T-helper 22 cell (primary cell): Measurements from ENCODE around the gene CNGB1.
"Not testable (repeated sequence)": the region's sequence is repeated elsewhere in the genome, so short reads cannot be mapped to it uniquely, and the experiment has no call there.

Experiments
- DNase-seq: peaks from one replicate; pipeline ENCODE4 v3.0.0-alpha.2; 2020; ENCODE audit warnings: low read depth

The CNGB1 gene

DNA sequence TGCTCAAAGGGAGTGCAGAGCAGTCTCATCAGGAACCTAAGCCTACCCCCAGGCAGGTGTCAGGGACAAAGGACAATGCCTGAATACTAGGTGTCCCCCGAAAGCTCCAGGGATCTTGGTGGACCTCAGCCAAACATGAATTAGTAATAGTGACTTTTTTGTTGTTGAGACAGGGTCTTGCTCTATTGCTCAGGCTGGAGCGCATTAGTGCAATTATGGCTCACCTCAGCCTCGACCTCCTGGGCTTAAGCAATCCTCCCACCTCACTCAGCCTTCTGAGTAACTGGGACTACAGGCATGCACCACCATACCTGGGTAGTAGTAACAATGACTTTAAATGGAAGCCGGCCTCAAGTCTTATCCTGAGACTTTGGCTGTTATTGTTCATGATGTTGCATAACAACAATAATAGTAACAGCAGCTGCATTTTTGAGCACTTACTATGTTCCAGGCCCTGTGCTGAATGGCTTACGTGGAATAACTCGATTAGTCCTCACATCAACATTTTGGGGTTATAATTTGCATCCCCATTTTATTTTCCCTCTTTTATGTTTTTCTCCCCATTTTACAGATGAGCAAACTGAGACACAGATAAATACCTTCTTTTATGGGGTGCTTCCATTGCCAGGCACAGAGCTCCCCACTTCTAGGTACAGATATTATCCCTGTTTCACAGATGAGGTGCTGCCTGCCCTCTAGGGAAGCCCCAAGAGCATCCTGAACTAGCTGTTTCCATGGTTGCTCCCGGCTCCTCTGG lies 19.5 kb downstream of the CNGB1 start:
- no peak for DNase-seq

DNA sequence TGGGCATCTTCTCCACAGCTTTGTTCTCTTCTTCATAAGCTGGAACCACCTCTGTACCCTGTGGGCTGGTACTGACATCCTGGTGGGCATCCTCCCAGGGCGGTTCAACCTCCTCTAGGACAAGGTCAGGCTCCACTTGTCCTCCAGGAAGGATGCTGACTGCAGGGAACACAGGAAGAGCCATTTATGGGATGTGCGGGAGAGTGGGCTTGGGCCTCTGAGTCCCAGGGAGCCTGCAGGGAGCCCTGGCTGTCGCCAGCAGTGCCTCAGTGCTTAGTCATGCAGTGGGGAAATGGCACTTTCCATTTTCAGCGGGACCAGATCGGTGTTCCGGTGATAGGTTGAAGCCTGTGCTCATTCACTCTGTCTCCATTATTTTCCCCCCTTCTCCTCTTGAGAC lies 20.5 kb downstream of the CNGB1 start:
- no peak for DNase-seq

DNA sequence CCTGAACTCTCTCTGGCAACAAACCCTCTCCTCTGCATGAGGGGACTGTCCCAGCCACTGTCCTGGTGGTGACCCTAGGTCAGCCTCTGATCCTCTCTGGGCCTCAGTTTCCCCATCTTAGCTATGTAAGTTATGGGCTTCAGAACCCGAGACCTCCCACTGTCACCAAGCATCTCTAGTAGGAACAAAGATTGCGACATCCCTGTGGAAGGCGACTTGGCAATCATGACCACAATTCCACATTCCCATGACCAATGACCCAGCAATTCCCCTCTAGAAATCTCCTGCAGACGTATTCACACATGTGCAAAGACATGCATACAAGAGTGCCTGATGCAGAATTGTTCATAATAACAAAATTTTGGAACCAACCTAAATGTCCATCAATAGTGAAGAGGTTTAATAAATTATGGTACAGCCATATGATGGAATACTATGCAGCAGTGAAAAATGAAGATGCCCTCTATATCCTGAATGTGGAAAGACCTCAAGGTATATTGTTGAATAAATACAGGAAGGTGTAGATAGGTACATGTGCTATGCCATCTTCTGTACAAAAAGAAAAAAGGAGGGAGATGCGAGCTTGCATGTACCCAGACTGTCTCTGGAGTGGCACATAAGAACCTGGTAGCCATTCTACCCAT lies 21.2 kb downstream of the CNGB1 start:
- no peak for DNase-seq

DNA sequence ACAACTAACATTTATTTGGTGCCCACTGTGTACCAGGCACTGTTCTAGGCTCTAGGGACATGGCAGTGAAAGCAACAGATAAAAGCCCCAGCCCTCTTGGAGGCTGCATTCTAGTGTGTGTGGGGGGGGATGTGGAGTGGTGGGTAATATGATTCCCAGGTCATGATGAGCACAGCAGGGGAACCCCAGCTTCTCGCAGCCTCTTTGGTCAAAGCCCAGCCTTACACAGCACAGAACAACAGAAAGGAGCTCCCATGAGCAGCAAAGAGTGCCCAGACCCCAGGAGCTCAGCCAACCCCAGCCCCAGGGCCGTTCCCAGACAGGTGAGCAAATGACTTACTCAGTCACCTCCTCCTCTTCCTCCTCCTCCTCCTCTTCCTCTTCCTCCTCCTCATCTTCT lies 21.9 kb downstream of the CNGB1 start:
- no peak for DNase-seq

DNA sequence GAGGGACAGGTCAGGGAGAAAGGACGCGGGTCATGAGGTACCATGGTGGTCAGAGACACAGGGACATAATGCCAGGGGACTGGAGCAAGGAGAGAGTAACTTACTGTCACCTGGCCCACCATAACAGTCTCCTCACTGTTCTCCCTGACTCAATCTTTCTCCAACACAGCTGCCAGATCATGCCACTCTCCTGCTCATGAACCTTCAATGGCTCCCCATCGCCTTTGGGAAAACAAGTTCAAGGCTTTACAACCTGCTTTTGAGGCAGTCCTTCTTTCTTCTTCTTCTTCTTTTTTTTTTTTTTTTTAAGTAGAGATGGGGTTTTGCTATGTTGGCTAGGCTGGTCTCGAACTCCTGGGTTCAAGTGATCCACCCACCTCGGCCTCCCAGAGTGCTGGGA lies 22.9 kb downstream of the CNGB1 start:
- DNase-seq, result no peak

DNA sequence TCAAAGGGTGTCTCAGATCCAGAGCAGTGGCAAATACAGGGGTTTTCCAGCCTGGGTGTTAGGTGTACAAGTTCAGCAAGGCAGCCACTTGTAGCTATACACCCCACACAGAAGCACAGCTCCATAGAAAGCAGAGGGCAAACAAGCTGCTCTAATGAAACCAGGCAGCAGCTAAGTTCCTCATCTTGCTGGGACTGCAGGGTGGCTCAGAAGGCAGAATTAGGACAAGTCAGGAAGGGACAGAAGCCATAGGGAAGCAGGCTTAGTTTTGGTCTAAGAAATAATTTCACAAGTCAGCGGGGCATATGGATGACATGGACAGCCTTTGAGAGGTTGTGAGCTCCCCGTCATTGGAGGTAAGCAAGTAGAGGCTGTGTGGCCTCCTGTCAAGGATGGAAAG lies 23.7 kb downstream of the CNGB1 start:
- DNase-seq, result no peak

DNA sequence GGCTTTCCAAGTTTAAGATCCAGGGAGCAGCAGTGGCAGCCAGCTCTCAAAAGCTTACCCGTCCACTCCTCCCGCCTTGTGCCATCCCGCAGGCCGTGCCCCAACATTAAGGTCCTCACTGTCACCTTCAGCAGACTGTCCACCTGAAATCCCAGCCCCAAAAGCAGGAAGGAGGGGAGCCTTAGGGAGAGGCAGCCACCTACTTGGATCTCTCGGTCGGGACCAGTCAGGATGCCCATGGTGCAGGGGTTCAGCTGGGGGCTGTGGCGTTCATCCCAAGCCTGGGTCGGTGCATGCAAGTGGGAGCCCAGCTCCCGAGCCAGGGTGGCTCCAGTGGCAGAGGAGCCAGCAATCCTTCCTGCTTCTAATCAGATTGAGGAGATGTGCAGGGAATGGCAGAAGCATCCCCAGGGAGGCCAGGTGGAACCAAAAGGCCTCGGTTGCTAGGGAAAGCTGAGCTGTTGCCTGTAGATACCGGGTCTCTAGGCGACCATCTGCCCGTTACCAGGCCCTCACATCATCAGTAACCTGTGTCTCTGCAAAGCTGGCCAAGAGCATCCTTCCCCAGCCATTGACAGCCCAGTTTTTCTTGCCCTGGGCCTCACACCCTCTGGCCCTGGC lies 24.6 kb downstream of the CNGB1 start:
- no peak for DNase-seq

DNA sequence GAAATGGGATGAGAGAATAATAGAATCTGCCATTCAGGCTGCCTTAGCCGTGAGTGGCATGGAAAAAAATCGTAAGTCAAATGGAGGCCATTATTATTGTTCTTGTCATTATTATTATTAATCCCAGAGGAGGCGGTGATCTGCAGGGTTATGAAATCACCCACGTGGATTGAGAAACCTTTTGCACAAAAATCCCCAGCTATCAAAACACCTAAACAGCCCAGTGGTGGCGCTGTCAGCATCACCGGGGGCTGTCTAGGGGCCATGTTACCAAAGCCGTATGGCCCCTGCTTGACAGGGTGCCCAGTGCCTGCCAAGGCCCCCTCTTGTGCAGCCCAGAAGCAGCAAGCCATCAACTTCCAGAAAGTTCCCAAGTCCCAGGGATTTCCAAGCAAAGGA lies 25.2 kb downstream of the CNGB1 start:
- DNase-seq, result no peak

DNA sequence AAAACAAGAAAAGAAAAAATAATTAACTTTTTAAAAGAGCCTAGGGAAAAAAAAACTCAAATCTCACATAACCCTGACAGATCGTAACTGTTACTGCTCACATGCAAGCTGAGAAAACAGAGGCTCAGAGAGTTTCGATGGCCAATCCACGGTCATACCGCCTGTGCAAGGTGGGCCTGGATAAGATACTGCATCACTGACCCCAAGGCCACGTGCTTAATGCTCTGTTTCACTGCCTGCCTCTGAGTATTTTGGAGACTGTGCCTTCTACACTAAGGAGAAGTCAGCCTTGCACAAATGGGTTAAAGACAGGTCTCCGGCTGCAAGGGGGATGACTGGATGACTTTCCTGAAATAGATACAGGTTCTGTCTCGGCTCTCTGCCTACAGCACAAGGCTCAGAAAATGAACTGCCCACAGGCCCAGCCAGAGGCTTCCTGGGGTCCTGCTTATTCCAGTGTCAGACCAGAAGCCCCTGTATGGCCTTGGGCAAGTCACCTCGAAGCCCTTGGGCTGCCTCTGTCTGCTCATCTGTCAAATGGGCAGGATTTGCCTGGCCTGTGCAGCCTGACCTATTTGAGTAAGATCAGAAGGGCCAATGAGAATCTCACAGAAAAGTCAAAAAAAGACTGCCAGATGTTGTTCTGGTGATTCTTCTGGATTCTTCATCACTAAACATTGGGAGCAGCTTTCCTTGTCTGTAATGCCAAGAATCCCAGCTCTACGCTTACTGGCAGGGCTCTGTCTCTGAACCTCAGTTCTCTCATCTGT lies 25.8 kb downstream of the CNGB1 start:
- DNase-seq, result no peak

DNA sequence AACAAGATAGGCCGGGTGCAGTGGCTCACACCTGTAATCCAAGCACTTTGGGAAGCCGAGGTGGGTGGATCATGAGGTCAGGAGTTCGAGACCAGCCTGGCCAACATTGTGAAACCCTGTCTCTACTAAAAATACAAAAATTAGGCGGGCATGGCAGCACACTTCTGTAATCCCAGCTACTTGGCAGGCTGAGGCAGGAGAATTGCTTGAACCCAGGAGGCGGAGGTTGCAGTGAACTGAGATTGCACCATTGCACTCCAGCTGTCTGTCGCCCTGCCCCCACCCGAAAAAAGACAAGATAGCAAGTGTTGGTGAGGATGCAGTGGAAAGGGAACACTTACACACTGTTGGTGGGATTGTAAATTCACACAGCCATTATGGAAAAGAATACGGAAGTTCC lies 27.5 kb downstream of the CNGB1 start:
- DNase-seq, result not testable (repeated sequence)

DNA sequence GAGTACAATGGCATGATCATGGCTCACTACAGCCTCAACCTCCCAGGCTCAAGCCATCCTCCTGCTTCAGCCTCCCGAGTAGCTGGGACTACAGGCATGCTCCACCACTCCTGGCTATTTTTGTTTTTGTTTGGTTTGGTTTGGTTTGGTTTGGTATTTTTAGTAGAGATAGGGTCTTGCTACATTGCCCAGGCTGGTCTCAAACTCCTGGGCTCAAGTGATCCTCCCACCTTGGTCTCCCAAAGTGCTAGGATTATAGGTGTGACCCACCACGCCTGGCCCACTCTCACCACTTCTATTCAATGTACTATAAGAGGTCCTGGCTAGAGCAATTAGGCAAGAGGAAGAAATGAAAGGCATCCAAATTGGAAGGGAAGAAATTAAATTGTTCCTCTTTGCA lies 29.0 kb downstream of the CNGB1 start:
- DNase-seq, result not testable (repeated sequence)

DNA sequence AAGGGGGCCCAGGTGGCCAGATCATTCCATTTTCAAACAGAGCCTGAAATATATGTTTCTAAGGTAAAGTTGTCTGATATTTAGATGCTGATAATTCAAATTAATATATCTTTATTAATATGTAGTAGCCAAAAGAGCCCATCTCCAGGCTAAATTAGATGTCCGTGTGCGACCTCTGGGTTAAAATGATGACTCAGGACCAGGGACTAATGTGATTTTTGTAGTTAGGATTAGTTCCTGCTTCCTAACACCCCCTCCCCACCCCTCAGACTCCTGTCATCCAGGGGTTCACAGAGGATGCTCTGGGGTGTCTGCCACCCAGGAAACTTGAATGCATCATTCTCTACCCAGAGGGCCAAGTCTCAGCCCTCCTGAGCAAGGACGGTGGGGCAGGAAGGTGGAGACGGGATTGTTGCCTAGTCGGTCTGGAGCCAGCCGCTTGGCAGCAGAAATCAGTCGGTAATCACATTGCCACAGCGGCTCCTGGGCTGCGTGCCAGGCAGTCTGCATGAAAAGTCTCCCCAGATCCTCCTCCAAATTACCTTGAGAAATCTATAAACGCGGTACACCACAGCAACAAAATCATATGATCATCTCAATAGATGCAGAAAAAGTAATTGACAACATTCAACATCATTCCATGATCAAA lies 29.8 kb downstream of the CNGB1 start:
- no peak for DNase-seq

DNA sequence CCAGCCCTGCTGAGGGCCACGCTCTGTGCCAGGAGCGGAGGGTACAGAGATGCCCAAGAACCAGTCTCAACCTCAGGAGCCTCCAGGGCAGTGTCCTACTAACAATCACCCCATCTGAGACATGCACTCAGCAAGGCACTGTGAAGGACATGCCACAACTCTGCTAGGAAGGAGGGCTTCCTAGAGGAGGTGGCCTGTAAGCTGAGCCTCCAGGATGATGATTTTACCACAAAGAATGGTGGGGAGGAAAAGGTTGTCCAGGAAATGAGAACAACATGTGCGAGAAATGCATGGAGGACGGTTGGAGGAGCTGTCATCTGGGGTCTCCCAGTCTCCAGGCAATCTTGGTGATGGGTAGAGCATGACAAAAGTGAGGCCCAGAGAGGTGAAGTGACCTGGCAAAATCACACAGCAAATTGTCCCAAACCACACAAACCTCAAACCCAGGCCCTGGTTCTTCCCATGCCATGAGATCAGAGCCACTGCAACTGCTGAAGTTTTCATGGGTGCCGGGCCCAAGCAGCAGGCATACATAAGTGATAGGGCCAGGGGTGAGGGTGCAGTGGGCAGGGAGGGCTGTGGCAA lies 30.5 kb downstream of the CNGB1 start:
- DNase-seq, result no peak

DNA sequence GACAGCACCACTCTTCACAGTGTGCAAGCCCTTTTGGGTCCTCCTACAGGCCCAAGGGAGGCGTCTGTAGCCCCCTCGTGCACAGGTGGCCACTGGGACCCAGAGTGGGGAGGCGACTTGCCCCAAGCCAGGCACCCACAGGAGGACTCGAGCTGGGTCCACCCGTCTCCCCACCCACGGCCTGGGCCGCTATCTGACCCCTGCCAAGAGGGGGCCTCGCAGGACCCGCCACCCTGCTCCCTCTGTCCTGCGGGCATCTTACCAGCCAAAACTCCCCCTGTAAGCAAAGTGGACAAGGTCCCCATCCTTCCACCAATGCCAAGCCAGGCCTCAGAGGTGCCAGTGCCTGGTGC lies 31.1 kb downstream of the CNGB1 start:
- no peak for DNase-seq

DNA sequence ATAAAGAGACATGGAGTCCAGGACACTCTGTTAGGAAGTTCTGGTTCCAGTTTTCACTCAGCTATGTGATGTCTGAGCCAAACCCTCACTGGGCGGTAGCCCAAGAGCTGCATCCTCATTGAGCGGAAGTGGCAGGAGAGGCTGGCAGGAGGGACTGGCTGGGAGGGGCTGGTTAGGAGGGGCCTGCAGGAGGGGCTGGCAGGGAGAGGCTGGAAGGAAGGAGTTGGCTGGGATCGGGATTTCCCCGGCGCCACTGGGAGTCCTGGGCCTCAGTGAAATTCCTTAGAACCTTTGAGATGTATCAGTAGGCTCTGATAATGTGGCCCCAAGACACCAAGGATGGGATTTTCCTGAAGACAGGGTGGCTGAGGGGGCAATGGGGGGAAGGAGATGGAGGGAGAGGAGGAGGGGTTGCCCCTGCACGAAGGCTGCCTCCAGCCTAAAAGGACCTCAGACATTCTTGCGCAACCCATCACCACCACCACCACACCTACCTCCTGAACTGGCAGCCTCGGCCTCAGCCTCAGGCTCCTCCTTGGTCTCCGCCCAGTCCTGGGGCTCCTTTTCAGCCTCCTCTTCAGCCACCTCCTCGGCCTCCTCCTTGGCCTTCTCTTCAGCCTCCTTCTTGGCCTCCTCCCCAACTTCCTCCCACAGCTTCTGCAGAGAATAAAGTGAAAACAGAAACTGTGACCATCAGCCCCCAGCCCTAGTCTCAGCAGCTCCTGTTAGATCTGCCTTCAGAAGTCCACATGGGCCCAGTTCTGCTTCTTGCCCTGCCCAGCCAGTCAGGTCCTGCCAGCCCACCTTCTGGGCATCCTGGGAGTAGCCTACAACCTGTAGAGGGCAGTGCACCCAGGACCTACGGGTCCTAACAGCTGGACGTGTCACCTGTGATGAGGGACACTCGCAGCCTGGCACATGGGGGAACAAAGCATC lies 31.7 kb downstream of the CNGB1 start:
- no peak for DNase-seq

DNA sequence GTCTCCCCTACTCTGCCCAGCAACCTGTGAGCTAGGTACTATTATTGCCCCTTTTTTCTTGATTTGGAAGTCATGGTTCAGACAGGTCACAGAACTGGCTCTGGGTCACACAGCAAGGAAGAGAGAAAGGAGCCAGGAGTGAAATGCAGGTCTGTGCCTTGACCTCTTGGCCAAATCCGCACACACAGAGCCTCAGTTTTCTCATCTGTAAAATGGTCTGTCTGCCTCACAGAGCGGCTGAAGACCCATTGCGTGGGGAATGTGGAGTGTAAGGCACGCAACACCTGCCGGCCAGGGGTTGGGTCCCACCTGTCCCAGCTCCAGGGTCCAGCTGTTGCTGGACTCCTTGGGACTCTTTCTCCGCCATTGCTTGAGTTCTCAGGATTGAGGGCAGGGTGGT lies 32.4 kb downstream of the CNGB1 start:
- no peak for DNase-seq

DNA sequence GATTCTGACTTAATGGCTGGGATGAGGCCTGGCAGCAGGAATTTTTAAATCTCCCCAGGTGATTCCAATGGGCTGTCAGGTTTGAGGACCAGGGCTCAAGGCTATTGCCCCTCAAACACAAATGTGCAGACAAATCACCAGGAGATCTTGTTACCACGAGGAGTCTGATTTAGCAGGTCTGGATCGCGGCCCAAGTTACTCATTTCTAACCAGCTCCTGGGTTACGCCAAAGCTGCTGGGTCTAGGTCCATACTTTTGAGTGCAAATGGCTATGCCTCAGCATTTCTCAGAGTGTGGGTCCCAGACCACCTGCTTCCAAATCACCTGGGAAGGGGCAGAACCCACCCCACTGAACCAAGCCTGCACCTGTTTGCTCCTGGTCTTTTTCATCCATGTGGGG lies 33.1 kb downstream of the CNGB1 start:
- no peak for DNase-seq

DNA sequence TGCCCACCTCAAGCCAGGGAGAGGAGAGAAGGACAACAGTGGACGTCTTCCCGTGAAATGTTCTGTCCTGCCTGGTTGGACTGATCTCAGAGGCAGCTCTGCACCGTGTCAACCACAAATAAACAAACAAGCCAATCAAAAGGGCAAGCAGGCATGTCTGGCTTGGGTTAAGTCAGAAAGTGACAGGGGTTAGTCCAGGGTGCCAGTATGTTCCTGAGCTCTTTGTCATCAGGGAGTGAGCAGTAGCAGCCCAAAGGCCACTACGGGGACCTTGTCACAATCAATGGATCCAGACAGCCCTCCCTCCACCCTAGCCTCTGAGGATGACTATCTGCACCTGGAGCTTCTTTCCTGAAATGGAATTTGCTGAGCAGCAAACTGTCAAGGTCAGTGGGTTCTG lies 35.0 kb downstream of the CNGB1 start:
- no peak for DNase-seq

DNA sequence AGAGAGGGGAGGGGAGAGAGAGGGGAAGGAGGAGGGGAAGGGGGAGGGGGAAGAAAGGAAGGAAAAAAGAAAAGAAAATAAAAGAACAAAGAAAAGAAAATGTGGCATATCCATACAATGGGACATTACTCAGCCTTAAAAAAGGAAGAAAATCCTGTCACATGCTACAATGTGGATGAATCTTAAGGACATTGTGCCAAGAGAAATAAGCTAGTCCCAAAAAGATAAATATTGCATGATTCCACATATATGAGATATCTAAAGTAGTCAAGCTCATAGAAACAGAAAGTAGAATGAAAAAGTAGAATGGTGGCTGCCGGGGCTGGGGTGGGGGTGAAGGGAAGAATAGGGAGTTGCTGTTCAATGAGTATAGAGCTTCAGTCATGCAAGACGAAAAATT lies 40.4 kb downstream of the CNGB1 start:
- no peak for DNase-seq

DNA sequence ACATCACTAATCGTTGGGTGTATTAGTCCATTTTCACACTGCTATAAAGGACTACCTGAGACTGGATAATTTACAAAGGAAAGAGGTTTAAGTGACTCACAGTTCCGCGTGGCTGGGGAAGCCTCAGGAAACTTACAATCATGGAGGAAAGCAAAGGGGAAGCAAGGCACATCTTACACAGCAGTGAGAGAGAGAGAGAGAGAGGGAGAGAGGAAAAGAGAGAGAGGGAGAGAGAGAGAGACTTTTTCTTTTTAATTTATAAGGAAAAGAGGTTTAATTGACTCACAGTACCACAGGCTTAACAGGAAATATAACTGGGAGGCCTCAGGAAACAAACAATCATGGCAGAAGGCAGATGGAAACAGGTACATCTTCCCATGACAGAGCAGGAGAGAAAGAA lies 41.7 kb downstream of the CNGB1 start:
- no peak for DNase-seq

DNA sequence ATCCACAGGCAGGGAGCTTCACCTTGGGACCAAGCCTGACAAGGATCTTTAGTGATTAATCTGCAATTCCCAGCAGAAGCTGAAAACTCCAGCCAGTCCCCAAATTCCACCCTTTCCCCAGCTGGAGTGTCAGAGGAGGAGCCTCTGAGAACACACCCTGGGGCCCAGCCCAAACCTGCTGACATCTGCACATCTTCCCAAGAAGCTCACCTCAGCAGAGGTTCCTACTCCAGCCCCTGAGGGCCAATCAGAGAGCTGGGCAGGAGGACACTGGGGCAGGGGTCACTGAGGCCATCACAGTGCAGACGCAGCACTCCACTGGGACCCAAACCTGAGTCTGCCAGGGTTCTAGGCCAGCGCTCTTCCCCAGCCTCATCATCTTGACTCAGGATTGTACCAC lies 44.9 kb downstream of the CNGB1 start:
- no peak for DNase-seq
